Epithelial cell of proximal tubule (primary cell): ENCODE data around the gene SH3PXD2A. TPM values are rescaled to one million over a fixed set of nuclear protein-coding genes. Genes with fewer than 3 reads are reported as not detected.
A peak's percentile ranks its signal among the peaks of the same experiment; 100 is the strongest.
"Not testable (repeated sequence)": the region's sequence is repeated elsewhere in the genome, so short reads cannot be mapped to it uniquely, and the experiment has no call there.

ENCODE experiments used
- DNase-seq: peaks from one replicate; pipeline ENCODE4 v3.0.0-alpha.2; 2011; ENCODE audit warnings: low read depth
- H3K4me3 ChIP-seq: 2 replicates; pipeline ENCODE4 v1.5.1; 2011; ENCODE audit warnings: low read depth, mild to moderate bottlenecking, low read length
- total RNA-seq: library from RNA; depleted of rRNA; stranded (reverse); fragments of >200 nt; gene quantifications from 2 replicates; pipeline ENCODE4 v1.2.3, GENCODE V29; 2015
- TF ChIP-seq, protein P1 (sequence below): conservative IDR thresholded peaks from 2 replicates; pipeline ENCODE4 v1.5.1; 2012; ENCODE audit warnings: low read depth, mild to moderate bottlenecking, low read length

SH3PXD2A gene
- total RNA-seq, 1 donor from 2014 or later, result 5.8 TPM

DNA sequence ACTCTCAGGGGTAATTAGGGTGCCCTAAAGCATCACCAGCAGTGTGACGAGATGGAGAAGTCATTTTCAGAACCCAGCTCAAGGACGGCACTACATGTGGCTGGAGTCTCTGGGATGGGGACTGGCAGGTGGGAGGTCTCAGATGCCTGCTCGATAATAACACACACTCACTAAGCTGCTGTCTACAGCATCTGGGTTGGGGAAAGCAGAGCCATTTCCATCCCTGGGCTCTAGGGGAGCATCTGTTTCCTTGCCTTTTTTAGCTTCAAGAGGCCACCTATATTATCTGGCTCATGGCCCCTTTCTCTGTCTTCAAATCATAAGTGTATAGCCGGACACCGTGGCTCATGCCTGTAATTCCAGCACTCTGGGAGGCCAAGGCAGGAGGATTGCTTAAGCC is 79.6 kb downstream of the SH3PXD2A start:
- no peak for DNase-seq
- no peak overlapping the region for H3K4me3 ChIP-seq
- TF ChIP-seq, protein P1, sequence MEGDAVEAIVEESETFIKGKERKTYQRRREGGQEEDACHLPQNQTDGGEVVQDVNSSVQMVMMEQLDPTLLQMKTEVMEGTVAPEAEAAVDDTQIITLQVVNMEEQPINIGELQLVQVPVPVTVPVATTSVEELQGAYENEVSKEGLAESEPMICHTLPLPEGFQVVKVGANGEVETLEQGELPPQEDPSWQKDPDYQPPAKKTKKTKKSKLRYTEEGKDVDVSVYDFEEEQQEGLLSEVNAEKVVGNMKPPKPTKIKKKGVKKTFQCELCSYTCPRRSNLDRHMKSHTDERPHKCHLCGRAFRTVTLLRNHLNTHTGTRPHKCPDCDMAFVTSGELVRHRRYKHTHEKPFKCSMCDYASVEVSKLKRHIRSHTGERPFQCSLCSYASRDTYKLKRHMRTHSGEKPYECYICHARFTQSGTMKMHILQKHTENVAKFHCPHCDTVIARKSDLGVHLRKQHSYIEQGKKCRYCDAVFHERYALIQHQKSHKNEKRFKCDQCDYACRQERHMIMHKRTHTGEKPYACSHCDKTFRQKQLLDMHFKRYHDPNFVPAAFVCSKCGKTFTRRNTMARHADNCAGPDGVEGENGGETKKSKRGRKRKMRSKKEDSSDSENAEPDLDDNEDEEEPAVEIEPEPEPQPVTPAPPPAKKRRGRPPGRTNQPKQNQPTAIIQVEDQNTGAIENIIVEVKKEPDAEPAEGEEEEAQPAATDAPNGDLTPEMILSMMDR, result no peak

DNA sequence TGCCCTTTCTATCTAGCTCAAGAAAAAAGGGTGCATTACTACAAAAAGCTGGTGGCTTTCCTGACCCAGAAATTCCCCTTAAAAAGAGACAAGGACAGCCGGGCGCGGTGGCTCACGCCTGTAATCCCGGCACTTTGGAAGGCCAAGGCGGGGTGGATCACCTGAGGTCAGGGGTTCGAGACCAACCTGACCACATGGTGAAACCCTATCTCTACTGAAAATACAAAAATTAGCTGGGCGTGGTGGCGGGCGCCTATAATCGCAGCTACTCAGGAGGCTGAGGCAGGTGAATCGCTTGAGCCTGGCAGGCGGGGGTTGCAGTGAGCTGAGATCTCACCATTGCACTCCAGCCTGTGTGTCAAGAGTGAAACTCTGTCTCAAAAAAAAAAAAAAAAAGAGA is 82.5 kb downstream of the SH3PXD2A start:
- DNase-seq, result not testable (repeated sequence)
- peak overlapping the region; percentile 57 for H3K4me3 ChIP-seq

DNA sequence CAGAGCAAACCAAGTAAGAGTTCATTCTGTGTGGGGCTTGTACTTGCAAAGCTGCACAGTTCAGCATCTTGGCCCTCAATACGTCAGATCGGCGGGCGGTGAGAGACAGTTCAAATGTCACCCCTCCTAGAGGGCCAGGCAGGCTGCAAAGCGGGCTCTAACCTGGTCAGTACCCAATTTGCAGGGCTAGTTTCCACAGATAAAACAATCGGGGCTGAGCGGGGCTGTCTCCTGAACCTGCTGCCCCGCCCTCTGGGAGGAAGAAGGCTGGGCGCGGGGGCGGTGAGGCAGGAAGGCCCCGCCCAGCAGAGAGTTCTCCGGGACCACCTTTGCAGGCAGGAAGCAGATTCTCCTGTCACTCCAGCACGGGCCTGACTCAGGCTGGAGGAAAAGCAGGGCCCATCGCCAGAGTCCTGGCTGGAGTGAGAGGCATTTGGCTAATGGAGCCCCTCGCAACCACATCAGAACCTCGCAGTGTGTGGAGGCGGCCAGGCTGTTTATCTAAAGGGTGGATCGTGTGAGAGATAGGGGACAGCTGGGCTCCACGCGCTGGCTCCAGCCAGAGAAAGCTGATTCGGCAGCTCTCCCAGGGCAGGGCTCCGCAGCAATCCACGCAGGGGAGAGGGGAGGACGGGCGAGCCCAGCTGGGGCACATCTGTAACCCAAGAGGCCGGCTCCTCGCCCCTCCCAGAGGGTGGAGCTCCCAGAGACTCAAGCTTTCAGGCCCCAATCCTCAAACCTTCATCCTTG is 83.1 kb downstream of the SH3PXD2A start:
- TF ChIP-seq, protein P1, result no peak
- H3K4me3 ChIP-seq, result peak overlapping the region; percentile 57
- no peak for DNase-seq

DNA sequence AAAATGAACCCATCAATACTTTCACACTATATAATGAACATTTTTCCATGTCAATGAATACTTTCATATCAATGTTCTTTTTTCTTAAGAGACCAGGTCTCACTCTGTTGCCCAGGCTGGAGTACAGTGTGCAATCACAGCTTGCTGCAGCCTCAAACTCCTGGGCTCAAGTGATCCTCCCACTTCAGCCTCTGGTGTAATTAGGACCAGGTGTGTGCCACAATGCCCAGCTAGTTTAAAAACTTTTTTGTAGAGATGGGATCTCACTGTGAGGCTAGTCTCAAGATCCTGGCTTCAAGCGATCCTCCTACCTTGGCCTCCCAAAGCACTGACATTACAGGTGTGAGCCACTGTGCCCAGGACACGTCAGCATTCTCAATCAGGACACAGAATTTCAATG is 85.2 kb downstream of the SH3PXD2A start:
- no peak overlapping the region for H3K4me3 ChIP-seq
- no peak for DNase-seq
- TF ChIP-seq, protein P1, result no peak

DNA sequence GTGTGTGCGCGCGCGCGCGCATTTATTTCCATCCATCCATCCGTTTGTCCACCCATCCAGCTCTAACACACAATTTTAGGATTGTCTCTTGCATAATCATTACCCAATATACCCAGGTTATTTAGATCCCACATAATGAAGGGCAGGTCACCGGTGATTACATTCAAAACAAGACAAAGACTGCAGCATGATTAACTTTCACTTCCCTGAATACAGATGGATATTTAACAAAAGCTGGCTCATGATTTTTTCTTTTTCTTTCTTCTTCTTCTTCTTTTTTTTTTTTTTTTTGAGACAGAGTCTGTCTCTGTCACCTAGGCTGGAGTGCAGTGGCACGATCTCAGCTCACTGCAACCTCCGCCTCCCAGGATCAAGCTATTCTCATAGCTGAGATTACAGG is 86.2 kb downstream of the SH3PXD2A start:
- no peak overlapping the region for H3K4me3 ChIP-seq
- TF ChIP-seq, protein P1, result no peak
- DNase-seq, result no peak

DNA sequence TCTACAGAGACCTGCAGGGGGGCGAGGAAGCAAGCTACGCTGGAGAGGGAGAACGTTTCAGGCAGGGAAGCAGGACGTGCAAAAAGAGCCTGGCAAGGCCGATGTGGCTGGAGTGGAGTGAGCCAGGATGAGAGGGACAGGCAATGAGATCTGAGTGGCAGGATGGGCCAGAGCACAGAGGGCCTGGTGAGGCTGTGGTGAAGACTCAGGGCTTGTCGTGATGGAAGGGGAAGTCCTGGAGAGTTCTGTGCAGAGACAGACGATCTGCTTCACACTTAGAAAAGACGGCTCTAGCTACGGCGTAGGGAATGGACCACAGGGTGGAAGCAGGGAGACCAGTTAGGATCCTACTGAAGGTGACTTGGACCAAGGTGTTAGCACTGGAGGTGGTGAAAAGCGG is 87.0 kb downstream of the SH3PXD2A start:
- no peak for DNase-seq
- no peak overlapping the region for H3K4me3 ChIP-seq
- TF ChIP-seq, protein P1, result no peak

DNA sequence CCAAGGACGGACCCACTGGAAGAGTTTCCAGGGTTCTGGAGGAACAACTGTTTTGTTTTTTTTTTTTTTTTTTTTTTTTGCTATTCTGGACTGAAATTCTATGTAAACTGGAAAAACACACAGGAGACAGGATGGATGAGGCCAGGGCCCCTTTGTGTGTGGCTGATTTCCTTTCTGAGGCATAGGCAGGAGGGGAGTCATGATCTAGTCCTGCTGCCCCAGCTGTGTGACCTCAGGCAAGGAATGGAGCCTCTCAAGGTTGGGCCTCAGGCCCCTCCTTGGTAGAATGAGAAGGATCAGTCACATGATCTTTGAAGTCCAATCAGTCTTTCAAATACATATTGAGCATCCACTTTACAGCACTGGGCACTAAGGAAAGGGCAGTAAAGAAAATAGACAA is 87.6 kb downstream of the SH3PXD2A start:
- no peak for DNase-seq

More for the DNA sequence above, 87.6 kb downstream of the SH3PXD2A start:
- TF ChIP-seq, protein P1, result no peak
- no peak overlapping the region for H3K4me3 ChIP-seq
